Left hindlimb (tissue), 1 donor: ENCODE results near the gene LILRB1.
"Not testable (repeated sequence)": the region's sequence is repeated elsewhere in the genome, so short reads cannot be mapped to it uniquely, and the experiment has no call there.

Experiments used
- DNase-seq: peaks from one replicate; pipeline ENCODE4 v3.0.0-alpha.2; 2018

The LILRB1 gene

DNA sequence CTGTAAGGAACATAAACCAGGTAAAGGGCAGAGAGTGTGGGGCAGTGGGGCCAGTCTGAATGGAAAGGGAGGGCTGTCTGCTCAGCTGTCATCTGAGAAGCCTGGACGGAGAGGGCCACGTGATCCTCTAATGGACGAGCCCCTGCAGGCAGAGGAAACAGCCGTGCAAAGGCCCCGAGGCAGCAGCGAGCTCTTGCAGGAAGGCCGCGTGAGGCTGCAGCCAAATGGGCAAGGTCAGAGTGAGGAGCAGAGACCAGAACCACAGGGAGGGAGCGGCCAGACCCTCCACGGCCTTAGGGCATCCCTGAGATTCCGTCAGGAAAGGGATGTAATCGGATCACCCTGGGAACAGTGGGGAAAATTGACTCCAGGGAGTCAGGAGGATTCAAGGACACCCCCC, 36.9 kb downstream of the LILRB1 start:
- no peak for DNase-seq

GRCh38 chr19:54668353-54668752, 38.1 kb downstream of the LILRB1 start:
- DNase-seq, result no peak

GRCh38 chr19:54670576-54671357, 40.5 kb downstream of the LILRB1 start:
- DNase-seq, result no peak

DNA sequence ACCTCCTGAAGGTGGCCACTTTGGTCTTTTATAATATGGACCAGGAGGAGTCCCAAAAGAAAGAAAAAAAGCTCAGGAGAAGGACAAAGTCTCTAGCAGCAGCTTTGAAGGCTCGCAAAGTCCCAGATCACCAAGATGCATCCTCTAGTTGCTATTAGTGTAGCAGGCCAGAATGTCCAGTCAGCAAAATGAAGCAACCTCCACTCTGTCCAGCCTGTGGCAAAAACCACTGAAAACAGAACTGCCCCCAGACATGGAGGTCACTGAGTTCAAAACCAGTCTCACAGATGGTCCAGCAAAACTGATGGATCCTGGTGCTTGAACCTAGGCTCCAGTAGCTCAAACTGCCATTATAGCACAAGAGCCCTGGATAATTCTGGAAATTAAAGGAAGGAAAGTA, 42.9 kb downstream of the LILRB1 start:
- DNase-seq, result no peak

DNA sequence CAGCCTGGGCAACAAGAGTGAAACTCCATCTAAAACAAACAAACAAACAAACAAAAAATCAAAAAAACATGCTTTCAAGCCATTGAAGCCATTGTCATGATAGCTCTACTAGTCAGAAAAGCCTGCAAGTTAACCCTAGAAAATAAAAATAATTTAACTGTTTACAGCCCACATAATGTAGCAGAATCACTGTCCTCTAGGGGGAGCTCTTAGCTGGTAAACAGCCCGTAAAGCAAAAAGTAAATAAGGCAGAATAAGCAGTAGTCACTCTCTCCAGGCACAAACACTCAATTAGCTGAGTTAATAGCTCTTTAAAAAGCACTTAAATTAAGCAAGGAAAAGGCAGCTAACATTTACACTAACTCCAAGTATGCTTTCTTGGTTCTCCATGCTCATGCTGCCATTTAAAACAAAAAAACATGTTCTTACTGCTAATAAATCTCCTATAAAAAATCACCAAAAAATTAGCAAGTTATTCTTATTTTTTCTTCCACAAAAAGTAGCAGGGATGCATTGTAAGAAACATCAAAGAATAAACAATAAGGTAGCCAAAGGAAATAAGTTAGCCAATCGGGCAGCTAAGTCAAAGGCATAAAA, 43.8 kb downstream of the LILRB1 start:
- DNase-seq, result no peak

- not testable (repeated sequence) for DNase-seq
Observed at GRCh38 chr19:54676210-54676834, 46.0 kb downstream of the LILRB1 start.

GRCh38 chr19:54677217-54677616, 46.9 kb downstream of the LILRB1 start:
- no peak for DNase-seq

DNA sequence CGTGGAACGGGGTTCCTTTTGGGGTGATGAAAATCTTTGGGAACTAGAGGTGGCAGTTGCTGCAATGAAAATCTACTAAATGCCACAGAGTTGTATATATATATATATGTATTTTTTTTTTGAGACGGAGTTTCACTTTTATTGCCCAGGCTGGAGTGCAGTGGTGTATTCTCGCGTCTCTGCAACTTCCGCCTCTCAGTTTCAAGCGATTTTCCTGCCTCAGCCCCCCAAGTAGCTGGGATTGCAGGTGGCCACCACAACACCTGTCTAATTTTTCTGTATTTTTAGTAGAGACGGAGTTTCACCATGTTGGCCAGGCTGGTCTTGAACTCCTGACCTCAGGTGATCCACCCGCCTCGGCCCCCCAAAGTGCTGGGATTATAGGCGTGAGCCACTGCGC, 51.3 kb downstream of the LILRB1 start:
- not testable (repeated sequence) for DNase-seq

DNA sequence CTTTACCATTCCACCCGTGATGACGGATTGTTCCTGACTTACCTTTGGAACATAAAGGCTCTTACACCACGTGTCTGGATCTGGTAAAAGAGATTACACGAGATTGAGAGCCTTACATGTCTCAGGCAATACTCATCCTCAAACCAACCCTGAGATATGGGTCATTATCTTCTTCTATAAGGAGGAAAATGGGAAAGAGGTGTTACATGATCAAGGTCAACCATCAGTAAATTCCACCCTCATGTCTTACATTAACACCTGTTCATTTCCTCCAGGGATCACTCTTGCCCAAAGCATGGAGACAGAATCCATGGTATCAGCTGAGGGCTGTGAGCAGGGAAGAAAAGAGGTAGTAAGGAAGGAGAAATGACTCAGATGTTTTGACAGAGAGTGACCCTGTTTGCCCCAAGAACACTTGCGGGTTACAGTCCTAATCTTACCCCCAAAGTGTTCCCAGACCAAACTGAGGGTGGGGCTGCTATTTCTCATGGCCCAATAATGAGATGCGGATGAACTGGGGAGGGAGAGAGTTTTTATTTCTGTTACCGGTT, 52.1 kb downstream of the LILRB1 start:
- no peak for DNase-seq

GRCh38 chr19:54684527-54684926, 54.2 kb downstream of the LILRB1 start:
- DNase-seq, result peak; percentile 33
